Activated B cell treated with CpG ODN at 0.5 μM for 24 hours (primary cell): ENCODE results near the gene C3orf52. TPM values are rescaled to one million over a fixed set of nuclear protein-coding genes. Genes with fewer than 3 reads are reported as not detected.
A peak's percentile ranks its signal among the peaks of the same experiment; 100 is the strongest.

Source experiments
- ATAC-seq: fragments of 200-7000 bp; cut with Tn5 transposase; one replicate; pipeline ENCODE4 v1.10.0; 2021; ENCODE audit warnings: low read depth, mild to moderate bottlenecking, moderate library complexity
- CTCF ChIA-PET: fragments of 350-600 bp; sonication (Branson Sonifier 250); formaldehyde crosslinking; loops from one replicate; lab custom pipeline; 2021; ENCODE audit warnings: antibody characterized with exemption; lab: Charles Lee
- POLR2A ChIA-PET: fragments of 350-600 bp; sonication (Branson Sonifier 250); formaldehyde crosslinking; loops from one replicate; lab custom pipeline; 2021; ENCODE audit warnings: antibody characterized with exemption; lab: Charles Lee
- DNase-seq: peaks from one replicate; pipeline ENCODE4 v3.0.0; 2022
- H3K27ac Mint-ChIP-seq: one replicate; pipeline ENCODE4 v1.8.0; 2020; ENCODE audit warnings: mixed read lengths
- H3K27me3 Mint-ChIP-seq: one replicate; pipeline ENCODE4 v1.8.0; 2021; ENCODE audit warnings: mixed read lengths
- H3K36me3 Mint-ChIP-seq: one replicate; pipeline ENCODE4 v1.8.0; 2021; ENCODE audit warnings: low read depth, mixed read lengths
- H3K4me1 Mint-ChIP-seq: one replicate; pipeline ENCODE4 v1.8.0; 2021; ENCODE audit warnings: mixed read lengths
- H3K4me3 Mint-ChIP-seq: one replicate; pipeline ENCODE4 v1.8.0; 2020; ENCODE audit warnings: mild to moderate bottlenecking, mixed read lengths
- H3K9me3 Mint-ChIP-seq: one replicate; pipeline ENCODE4 v1.8.0; 2020; ENCODE audit warnings: mixed read lengths
- intact Hi-C: fragments of 100-400 bp; cut with micrococcal nuclease; formaldehyde crosslinking; loops from one replicate; pipeline ENCODE4 v1.15.1; 2024
- total RNA-seq: library from RNA; stranded (reverse); gene quantifications from 2 replicates; pipeline ENCODE4 v1.2.3, GENCODE V29; 2022
- TF ChIP-seq, protein P1 (sequence below): fragments of 200-600 bp; IDR thresholded peaks from one replicate; pipeline ENCODE4 v1.8.0; 2022; ENCODE audit warnings: antibody characterized with exemption, mild to moderate bottlenecking

The C3orf52 gene
- total RNA-seq, 1 donor from 2014 or later: 1.4 TPM

DNA sequence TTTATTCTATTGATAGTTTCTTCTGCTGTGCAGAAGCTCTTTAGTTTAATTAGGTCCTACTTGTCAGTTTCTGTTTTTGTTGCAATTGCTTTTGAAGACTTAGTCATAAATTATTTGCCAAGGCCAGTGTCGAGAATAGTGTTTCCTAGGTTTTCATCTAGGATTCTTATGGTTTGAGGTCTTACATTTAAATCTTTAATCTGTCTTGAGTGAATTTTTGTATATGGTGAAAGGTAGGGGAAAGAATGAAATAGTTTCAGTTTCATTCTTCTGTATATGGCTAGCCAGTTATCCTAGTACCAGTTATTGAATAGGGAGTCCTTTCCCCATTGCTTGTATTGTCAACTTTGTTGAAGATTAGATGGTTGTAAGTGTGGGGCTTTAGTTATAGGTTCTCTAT, 57.5 kb downstream of the C3orf52 start:
- ATAC-seq (no peak), DNase-seq (no peak)
- no peaks in the 10 kb centered on the region for H3K27me3 Mint-ChIP-seq
- H3K4me3 Mint-ChIP-seq: no peak overlapping the region
- H3K27ac Mint-ChIP-seq: no peak overlapping the region
- H3K9me3 Mint-ChIP-seq: peaks cover 32% of the 10 kb centered on the region
- H3K4me1 Mint-ChIP-seq: peaks cover 8% of the 10 kb centered on the region
- TF ChIP-seq, protein P1, sequence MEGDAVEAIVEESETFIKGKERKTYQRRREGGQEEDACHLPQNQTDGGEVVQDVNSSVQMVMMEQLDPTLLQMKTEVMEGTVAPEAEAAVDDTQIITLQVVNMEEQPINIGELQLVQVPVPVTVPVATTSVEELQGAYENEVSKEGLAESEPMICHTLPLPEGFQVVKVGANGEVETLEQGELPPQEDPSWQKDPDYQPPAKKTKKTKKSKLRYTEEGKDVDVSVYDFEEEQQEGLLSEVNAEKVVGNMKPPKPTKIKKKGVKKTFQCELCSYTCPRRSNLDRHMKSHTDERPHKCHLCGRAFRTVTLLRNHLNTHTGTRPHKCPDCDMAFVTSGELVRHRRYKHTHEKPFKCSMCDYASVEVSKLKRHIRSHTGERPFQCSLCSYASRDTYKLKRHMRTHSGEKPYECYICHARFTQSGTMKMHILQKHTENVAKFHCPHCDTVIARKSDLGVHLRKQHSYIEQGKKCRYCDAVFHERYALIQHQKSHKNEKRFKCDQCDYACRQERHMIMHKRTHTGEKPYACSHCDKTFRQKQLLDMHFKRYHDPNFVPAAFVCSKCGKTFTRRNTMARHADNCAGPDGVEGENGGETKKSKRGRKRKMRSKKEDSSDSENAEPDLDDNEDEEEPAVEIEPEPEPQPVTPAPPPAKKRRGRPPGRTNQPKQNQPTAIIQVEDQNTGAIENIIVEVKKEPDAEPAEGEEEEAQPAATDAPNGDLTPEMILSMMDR: no peak
- ChIA-PET CTCF (no interaction called here), POLR2A (no interaction called here)
- peaks cover 3% of the 10 kb centered on the region for H3K36me3 Mint-ChIP-seq
- intact Hi-C loops: no loop called here

DNA sequence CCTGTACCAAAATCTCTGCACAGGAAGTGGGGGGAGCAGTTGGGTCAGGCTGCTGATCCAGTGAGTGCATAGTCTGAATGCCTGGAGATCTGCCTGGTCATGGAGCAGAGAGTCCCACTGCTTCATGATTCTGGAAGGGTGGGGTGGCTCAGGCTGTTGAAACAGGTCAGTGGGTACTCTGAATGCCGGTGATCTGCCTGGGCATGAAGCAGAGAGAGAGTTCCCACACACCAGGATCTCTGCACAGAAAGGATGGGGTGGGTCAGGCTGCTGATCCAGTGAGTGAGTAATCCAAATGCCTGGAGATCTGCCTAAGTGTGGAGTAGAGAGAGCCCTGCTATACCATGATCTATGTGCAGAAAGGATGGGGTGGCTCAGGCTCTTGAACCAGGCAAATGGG, 62.9 kb downstream of the C3orf52 start:
- no peaks in the 10 kb centered on the region for H3K4me1 Mint-ChIP-seq
- DNase-seq: no peak
- CTCF ChIA-PET: no interaction called here
- no peak overlapping the region for H3K4me3 Mint-ChIP-seq
- POLR2A ChIA-PET: no interaction called here
- no peak for ATAC-seq
- no peaks in the 10 kb centered on the region for H3K27me3 Mint-ChIP-seq
- intact Hi-C loops: no loop called here
- H3K36me3 Mint-ChIP-seq: peaks cover 3% of the 10 kb centered on the region
- no peak overlapping the region for H3K27ac Mint-ChIP-seq
- H3K9me3 Mint-ChIP-seq: peaks cover 25% of the 10 kb centered on the region
- TF ChIP-seq, protein P1: no peak

DNA sequence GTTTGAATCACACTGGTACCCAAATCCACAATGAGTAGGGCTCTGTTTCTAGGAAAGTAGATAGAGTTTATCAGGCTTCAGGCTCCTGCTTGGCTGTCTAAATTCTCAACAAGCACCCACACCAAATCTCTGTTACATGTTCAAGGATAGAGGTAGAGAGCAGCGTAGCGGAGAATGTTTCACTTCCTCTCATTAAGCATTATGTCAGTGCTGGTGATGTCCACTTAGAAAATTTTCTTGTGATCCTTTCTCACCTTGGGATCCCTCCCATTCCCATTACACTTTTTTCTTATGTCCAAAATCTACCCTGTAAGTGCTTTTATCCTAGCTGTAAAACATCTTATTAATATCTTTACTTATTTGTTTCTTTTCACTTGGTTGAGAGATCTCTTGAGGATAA, 81.6 kb downstream of the C3orf52 start:
- Mint-ChIP-seq H3K9me3 (no peaks in the 10 kb centered on the region), H3K27me3 (no peaks in the 10 kb centered on the region), H3K4me3 (no peak overlapping the region), H3K4me1 (peaks cover 18% of the 10 kb centered on the region), H3K36me3 (no peaks in the 10 kb centered on the region), H3K27ac (no peak overlapping the region)
- intact Hi-C loops: loop anchor here (5.0 kb wide), 1 partner anchor 75 kb away; no protein-coding TSS in a partner anchor
- ChIA-PET CTCF (no interaction called here), POLR2A (no interaction called here)
- TF ChIP-seq, protein P1: no peak
- DNase-seq: no peak
- peak; percentile 79 for ATAC-seq

Other genes with a start within 250 kb of the C3orf52 start
- 2.5 and 4.2 TPM in 2 replicates for gene PHLDB2, start 227.1 kb upstream of the C3orf52 start, total RNA-seq
- gene ABHD10, start 107.4 kb upstream of the C3orf52 start, total RNA-seq: 25.2 and 28.4 TPM in 2 replicates
- not detected in 2 replicates for gene TAGLN3, start 87.5 kb upstream of the C3orf52 start, total RNA-seq
- not detected in 2 replicates for gene TMPRSS7, start 51.7 kb upstream of the C3orf52 start, total RNA-seq
- 16.0 and 17.3 TPM in 2 replicates for gene GCSAM, start 46.9 kb downstream of the C3orf52 start, total RNA-seq
- 0.24 and 0.58 TPM in 2 replicates for gene SLC9C1, start 207.8 kb downstream of the C3orf52 start, total RNA-seq
- gene CD200, start 246.8 kb downstream of the C3orf52 start, total RNA-seq: 19.0 and 19.4 TPM in 2 replicates